NCI-H748 (cell line): ENCODE results near the gene MSLN.

ENCODE experiments used
- DNase-seq: peaks from one replicate; lab custom pipeline; 2025; ENCODE audit not compliant: unreplicated experiment; lab: John Stamatoyannopoulos, UW

The MSLN gene

GRCh38 chr16:722835-723633 is 37.5 kb upstream of the MSLN start:
- no peak for DNase-seq

GRCh38 chr16:723695-724094 is 36.8 kb upstream of the MSLN start:
- no peak for DNase-seq

GRCh38 chr16:724188-725040 is 36.1 kb upstream of the MSLN start:
- DNase-seq, result no peak

- DNase-seq, result no peak
Observed at GRCh38 chr16:725041-725376, 35.5 kb upstream of the MSLN start.

GRCh38 chr16:725463-726187 is 34.9 kb upstream of the MSLN start:
- no peak for DNase-seq

GRCh38 chr16:726188-726437 is 34.4 kb upstream of the MSLN start:
- no peak for DNase-seq

- DNase-seq, result peak; percentile 72
Observed at GRCh38 chr16:726438-727290, 33.9 kb upstream of the MSLN start, which contains the start of the genes CCDC78 and HAGHL. Gene CCDC78 (minus strand): TSS chr16:726443. CDS start chr16:726367, 76 bp downstream. Gene HAGHL (plus strand): TSS chr16:727106. CDS start chr16:727510, 404 bp downstream.

- no peak for DNase-seq
Observed at GRCh38 chr16:727291-727977, 33.1 kb upstream of the MSLN start.

- DNase-seq, result peak; percentile 81
Observed at GRCh38 chr16:728131-728889, 32.2 kb upstream of the MSLN start.

GRCh38 chr16:728890-729744 is 31.4 kb upstream of the MSLN start:
- DNase-seq, result no peak

GRCh38 chr16:729768-730665 is 30.5 kb upstream of the MSLN start:
- DNase-seq, result no peak

GRCh38 chr16:730666-731509 is 29.6 kb upstream of the MSLN start:
- DNase-seq, result no peak

GRCh38 chr16:732332-732731 is 28.2 kb upstream of the MSLN start:
- DNase-seq, result no peak

GRCh38 chr16:732936-733335 is 27.6 kb upstream of the MSLN start:
- DNase-seq, result no peak

- DNase-seq, result no peak
Observed at GRCh38 chr16:733382-734207, 26.9 kb upstream of the MSLN start.
